PC-9 (cell line): ENCODE results near the gene HENMT1. TPM values are rescaled to one million over a fixed set of nuclear protein-coding genes. Genes with fewer than 3 reads are reported as not detected.

Experiments
- BruUV-seq: library from RNA; stranded (reverse); fragments of 400-500 nt; replicated peaks from 2 replicates; lab custom pipeline; 2021; lab: Mats Ljungman, UMichigan
- CTCF ChIA-PET: fragments of 300-600 bp; sonication (Branson Sonifier 250); formaldehyde crosslinking; loops from one replicate; lab custom pipeline; 2022; ENCODE audit warnings: antibody characterized with exemption; lab: Charles Lee
- POLR2A ChIA-PET: fragments of 300-600 bp; sonication (Branson Sonifier 250); formaldehyde crosslinking; loops from one replicate; lab custom pipeline; 2022; ENCODE audit warnings: antibody characterized with exemption; ENCODE audit not compliant: unreplicated experiment; lab: Charles Lee
- DNase-seq, 2 experiments: peaks; one replicate each; pipeline versions ENCODE4 v3.0.0 to v3.0.0-alpha.2; 2015 to 2022; ENCODE audit warnings: mixed read lengths in 1 of 2
- H2AFZ ChIP-seq: fragments of 200-600 bp; sonication (generic); 2 replicates; pipeline ENCODE4 v1.8.1; 2017; ENCODE audit warnings: antibody characterized with exemption
- H3F3A ChIP-seq: fragments of 200-600 bp; sonication (generic); 2 replicates; pipeline ENCODE4 v1.8.1; 2017; ENCODE audit warnings: antibody characterized with exemption, mild to moderate bottlenecking, low read depth; ENCODE audit not compliant: insufficient read depth
- H3K27ac ChIP-seq: fragments of 200-600 bp; sonication (generic); 2 replicates; pipeline ENCODE4 v1.6.1; 2016; ENCODE audit warnings: mixed run types
- H3K27me3 ChIP-seq: fragments of 200-600 bp; sonication (generic); 2 replicates; pipeline ENCODE4 v1.6.1; 2016; ENCODE audit warnings: low read depth, mixed run types; ENCODE audit not compliant: insufficient read depth
- H3K36me3 ChIP-seq: fragments of 200-600 bp; sonication (generic); 2 replicates; pipeline ENCODE4 v1.6.1; 2016; ENCODE audit warnings: low read depth, mixed run types
- H3K4me1 ChIP-seq: fragments of 200-600 bp; sonication (generic); replicated peaks from 2 replicates; pipeline ENCODE4 v1.6.1; 2016; ENCODE audit warnings: mixed run types; ENCODE audit not compliant: insufficient read depth
- H3K4me2 ChIP-seq: fragments of 200-600 bp; sonication (generic); 2 replicates; pipeline ENCODE4 v1.6.1; 2017; ENCODE audit warnings: mixed run types
- H3K4me3 ChIP-seq: fragments of 200-600 bp; sonication (generic); 2 replicates; pipeline ENCODE4 v1.6.1; 2016; ENCODE audit warnings: mixed run types
- H3K79me2 ChIP-seq: fragments of 200-600 bp; sonication (generic); 2 replicates; pipeline ENCODE4 v1.6.1; 2017; ENCODE audit warnings: low read depth, mixed run types
- H3K9me2 ChIP-seq: fragments of 200-600 bp; sonication (generic); 2 replicates; pipeline ENCODE4 v1.8.1; 2017; ENCODE audit warnings: mild to moderate bottlenecking; ENCODE audit not compliant: insufficient read depth
- H3K9me3 ChIP-seq: fragments of 200-600 bp; sonication (generic); 2 replicates; pipeline ENCODE4 v1.8.1; 2016; ENCODE audit warnings: low read depth; ENCODE audit not compliant: insufficient read depth
- H4K20me1 ChIP-seq: fragments of 200-600 bp; sonication (generic); 2 replicates; pipeline ENCODE4 v1.8.1; 2017; ENCODE audit not compliant: insufficient read depth
- EZH2 ChIP-seq: fragments of 200-600 bp; sonication (generic); IDR thresholded peaks from 2 replicates; pipeline ENCODE4 v1.8.0; 2017; ENCODE audit warnings: antibody characterized with exemption, low read depth
- intact Hi-C: fragments of 100-400 bp; cut with micrococcal nuclease; formaldehyde crosslinking; loops from one replicate; pipeline ENCODE4 v1.10.0; 2022; ENCODE audit not compliant: unreplicated experiment
- total RNA-seq: library from RNA; stranded (reverse); gene quantifications from 2 replicates; pipeline ENCODE4 v1.2.3, GENCODE V29; 2021
- TF ChIP-seq, protein P1 (sequence below): fragments of 200-600 bp; sonication (generic); conservative IDR thresholded peaks from 2 replicates; pipeline ENCODE4 v1.6.1; 2017; ENCODE audit warnings: mixed run types, antibody characterized with exemption, mild to moderate bottlenecking, moderate library complexity

HENMT1 gene
- total RNA-seq, 1 experiment from 2014 or later, result 17.9 TPM

DNA sequence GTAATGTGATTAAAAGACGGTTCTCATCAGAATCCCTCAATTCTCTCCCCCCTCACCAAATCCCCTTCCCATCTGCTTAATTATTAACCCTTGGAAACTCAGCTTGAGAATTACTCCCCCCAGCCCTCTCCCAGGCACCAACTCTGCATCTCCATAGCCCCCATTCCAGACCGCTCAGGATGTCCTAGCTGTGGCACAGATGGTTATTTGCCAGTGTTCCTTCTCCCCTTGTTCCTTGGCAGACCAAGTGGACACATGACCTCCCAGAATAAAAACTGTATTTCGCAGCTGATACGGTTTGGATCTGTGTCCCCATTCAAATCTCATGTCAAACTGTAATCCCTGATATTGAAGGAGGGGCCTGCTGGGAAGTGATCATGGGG, 14.6 kb downstream of the HENMT1 start:
- Histone ChIP-seq H3K27me3 (no peaks in the 10 kb centered on the region), H3K9me3 (no peaks in the 10 kb centered on the region), H3K9me2 (no peaks in the 10 kb centered on the region), H3K79me2 (no peaks in the 10 kb centered on the region), H3K27ac (no peak overlapping the region), H3K4me2 (no peak overlapping the region), H3K4me1 (peaks cover 11% of the 10 kb centered on the region), H4K20me1 (no peaks in the 10 kb centered on the region), H3K36me3 (no peaks in the 10 kb centered on the region), H3K4me3 (no peak overlapping the region), H3F3A (no peaks in the 10 kb centered on the region), H2AFZ (no peak overlapping the region)
- BruUV-seq, result no TSS peak
- intact Hi-C loops, result loop anchor here (10.0 kb wide), 1 partner anchor 521 kb away; no protein-coding TSS in a partner anchor
- DNase-seq, result no peak
- ChIA-PET CTCF (interaction anchor here (0.7 kb wide), 2 partner anchors 141 to 1172 kb away, joined by 3 to 8 read pairs; no protein-coding TSS in a partner anchor), POLR2A (no interaction called here)
- no peak for TF ChIP-seq EZH2
- TF ChIP-seq, protein P1, sequence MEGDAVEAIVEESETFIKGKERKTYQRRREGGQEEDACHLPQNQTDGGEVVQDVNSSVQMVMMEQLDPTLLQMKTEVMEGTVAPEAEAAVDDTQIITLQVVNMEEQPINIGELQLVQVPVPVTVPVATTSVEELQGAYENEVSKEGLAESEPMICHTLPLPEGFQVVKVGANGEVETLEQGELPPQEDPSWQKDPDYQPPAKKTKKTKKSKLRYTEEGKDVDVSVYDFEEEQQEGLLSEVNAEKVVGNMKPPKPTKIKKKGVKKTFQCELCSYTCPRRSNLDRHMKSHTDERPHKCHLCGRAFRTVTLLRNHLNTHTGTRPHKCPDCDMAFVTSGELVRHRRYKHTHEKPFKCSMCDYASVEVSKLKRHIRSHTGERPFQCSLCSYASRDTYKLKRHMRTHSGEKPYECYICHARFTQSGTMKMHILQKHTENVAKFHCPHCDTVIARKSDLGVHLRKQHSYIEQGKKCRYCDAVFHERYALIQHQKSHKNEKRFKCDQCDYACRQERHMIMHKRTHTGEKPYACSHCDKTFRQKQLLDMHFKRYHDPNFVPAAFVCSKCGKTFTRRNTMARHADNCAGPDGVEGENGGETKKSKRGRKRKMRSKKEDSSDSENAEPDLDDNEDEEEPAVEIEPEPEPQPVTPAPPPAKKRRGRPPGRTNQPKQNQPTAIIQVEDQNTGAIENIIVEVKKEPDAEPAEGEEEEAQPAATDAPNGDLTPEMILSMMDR, result no peak

DNA sequence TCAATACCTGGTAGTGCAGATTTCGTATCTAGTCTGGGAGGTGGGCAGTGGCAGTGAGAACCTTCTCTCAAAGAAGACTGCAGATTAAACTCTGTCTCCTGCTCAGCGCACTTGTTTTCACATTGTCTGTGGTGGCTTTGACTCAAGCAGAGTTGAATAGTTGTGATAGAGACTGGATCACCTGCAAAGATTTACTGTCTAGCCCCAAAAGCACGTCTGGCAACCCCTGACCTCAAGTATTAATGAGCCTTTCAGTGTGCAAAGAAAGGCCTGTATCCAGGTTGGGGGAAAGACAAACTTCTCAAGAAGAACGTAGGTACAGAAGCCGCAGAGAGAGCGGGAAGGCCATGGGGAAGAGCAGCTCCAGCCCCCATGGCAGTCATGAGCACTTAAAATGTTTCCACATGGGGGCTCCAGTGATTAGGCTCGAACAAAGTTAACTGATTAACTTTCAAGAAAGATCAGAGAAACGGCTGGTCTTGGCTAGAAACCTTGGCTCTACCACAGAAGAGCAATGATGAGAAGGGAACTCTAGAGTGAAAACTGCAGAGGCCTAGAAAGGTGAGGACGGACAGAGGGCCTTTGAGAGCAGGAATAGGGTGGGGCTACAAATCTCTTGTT, 15.2 kb downstream of the HENMT1 start:
- DNase-seq, result no peak
- H3K27ac ChIP-seq, result no peak overlapping the region
- TF ChIP-seq, protein P1, result no peak
- TF ChIP-seq EZH2, result no peak
- no peak overlapping the region for H2AFZ ChIP-seq
- intact Hi-C loops, result loop anchor here (10.0 kb wide), 1 partner anchor 521 kb away; no protein-coding TSS in a partner anchor
- peaks cover 11% of the 10 kb centered on the region for H3K4me1 ChIP-seq
- no peaks in the 10 kb centered on the region for H3F3A ChIP-seq
- no peak overlapping the region for H3K4me2 ChIP-seq
- no peaks in the 10 kb centered on the region for H3K9me3 ChIP-seq
- BruUV-seq, result no TSS peak
- H3K36me3 ChIP-seq, result no peaks in the 10 kb centered on the region
- POLR2A ChIA-PET, result no interaction called here
- no peaks in the 10 kb centered on the region for H4K20me1 ChIP-seq
- no peaks in the 10 kb centered on the region for H3K27me3 ChIP-seq
- no peak overlapping the region for H3K4me3 ChIP-seq
- H3K79me2 ChIP-seq, result no peaks in the 10 kb centered on the region
- H3K9me2 ChIP-seq, result no peaks in the 10 kb centered on the region
- CTCF ChIA-PET, result interaction anchor here (0.6 to 0.7 kb wide), 2 partner anchors 41 to 141 kb away, joined by 3 read pairs; no protein-coding TSS in a partner anchor

DNA sequence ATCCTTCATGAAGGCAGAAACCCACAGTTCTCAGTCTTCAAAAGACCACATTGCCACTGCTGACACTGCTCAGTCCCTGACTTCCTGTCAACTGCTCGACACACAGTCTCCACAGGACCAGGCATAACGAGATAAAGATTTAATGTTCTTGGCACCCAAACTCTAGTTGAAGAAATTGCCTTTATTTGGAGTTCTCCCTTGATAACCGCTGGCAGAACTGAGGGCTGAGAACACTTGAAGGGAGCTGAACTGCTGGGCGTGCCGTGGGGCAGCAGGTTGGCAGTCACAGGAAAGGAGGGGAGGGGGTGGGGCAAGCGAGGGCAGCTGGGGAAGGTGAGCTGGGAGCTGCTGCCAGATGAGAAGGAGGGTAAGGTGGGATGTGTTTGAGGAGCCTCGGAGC, 15.9 kb downstream of the HENMT1 start:
- no peak overlapping the region for H3K4me2 ChIP-seq
- H3K4me3 ChIP-seq, result no peak overlapping the region
- H3K4me1 ChIP-seq, result peaks cover 11% of the 10 kb centered on the region
- no peak overlapping the region for H3K27ac ChIP-seq
- H3K9me2 ChIP-seq, result no peaks in the 10 kb centered on the region
- no TSS peak for BruUV-seq
- no peak for DNase-seq
- H3K36me3 ChIP-seq, result no peaks in the 10 kb centered on the region
- intact Hi-C loops, result loop anchor here (10.0 kb wide), 1 partner anchor 520 kb away; no protein-coding TSS in a partner anchor
- CTCF ChIA-PET, result interaction anchor here (0.6 kb wide), 1 partner anchor 40 kb away, joined by 3 read pairs; no protein-coding TSS in a partner anchor
- no peaks in the 10 kb centered on the region for H3K27me3 ChIP-seq
- TF ChIP-seq, protein P1, result no peak
- TF ChIP-seq EZH2, result no peak
- H2AFZ ChIP-seq, result no peak overlapping the region
- POLR2A ChIA-PET, result no interaction called here
- no peaks in the 10 kb centered on the region for H3K79me2 ChIP-seq
- H3K9me3 ChIP-seq, result no peaks in the 10 kb centered on the region
- no peaks in the 10 kb centered on the region for H3F3A ChIP-seq
- H4K20me1 ChIP-seq, result no peaks in the 10 kb centered on the region
